ENCODE measurements around the gene KCNH2.

GRCh38 chr7:151023232-151023631, 45.1 kb upstream of the KCNH2 start:
- TF ChIP-seq CTCF (IDR thresholded peaks at IDR 0.05) (no peak), POLR2A (IDR thresholded peaks at IDR 0.05) (no peak)
